Measurements from ENCODE around the gene CARTPT. TPM values are rescaled to one million over a fixed set of nuclear protein-coding genes. Genes with fewer than 3 reads are reported as not detected.

The CARTPT gene
- polyA plus RNA-seq (2013, experiment 1 of 4): not detected
- not detected for polyA plus RNA-seq (2013, experiment 2 of 4)
- polyA plus RNA-seq (2013, experiment 3 of 4): 0.43 TPM
- polyA plus RNA-seq (2013, experiment 4 of 4): not detected

GRCh38 chr5:71719063-71719964 lies at the start of gene CARTPT:
Gene CARTPT (plus strand): TSS chr5:71719275. CDS start chr5:71719294, 19 bp downstream.
- 10 to 13% methylated on average over 65 of the region's 65 CpGs for WGBS, 2 experiments
- no peaks in the 10 kb centered on the region for H3K4me1 ChIP-seq (ENCODE audit: control insufficient read depth, insufficient read depth, low read length)
- peaks cover 78% of the 10 kb centered on the region for H3K27me3 ChIP-seq (ENCODE audit: control insufficient read depth, insufficient read depth, low read length, poor library complexity, severe bottlenecking)
- H3K4me3 ChIP-seq (ENCODE audit: insufficient read depth, low read depth, low read length): no peak within 1 kb of the TSS
- H3K36me3 ChIP-seq (ENCODE audit: control insufficient read depth, insufficient read depth, low read length): no peaks in the 10 kb centered on the region
- H3K27ac ChIP-seq (ENCODE audit: insufficient read depth, low read depth, low read length, poor library complexity, severe bottlenecking): no peak within 1 kb of the TSS
- H3K9me3 ChIP-seq (ENCODE audit: control insufficient read depth, low read length): no peaks in the 10 kb centered on the region

DNA sequence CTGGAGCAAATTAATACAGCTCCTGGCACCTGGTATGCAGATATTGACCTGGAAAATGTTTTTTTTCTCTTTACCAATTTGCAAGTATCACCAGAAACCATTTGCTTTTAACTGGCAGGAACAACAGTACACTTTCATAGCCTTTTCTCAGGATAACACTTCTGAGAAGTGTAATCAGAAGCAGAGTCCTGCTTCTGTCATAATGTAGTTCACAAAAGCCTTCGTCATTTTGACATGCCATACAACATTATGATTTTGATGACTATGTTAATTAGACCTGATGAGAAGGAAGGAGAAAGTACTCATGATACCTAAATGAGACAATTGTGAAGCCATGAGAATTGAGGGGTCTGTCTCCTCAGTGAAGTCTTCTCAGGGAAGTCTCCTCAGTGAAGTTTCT lies 41.1 kb upstream of the CARTPT start:
- whole genome bisulfite sequencing, 2 experiments: 100% methylated on average over 1 of the region's 1 CpG
- H3K27ac ChIP-seq (ENCODE audit: insufficient read depth, low read depth, low read length, poor library complexity, severe bottlenecking): no peak overlapping the region
- no peaks in the 10 kb centered on the region for H3K9me3 ChIP-seq (ENCODE audit: control insufficient read depth, low read length)
- H3K36me3 ChIP-seq (ENCODE audit: control insufficient read depth, insufficient read depth, low read length): no peaks in the 10 kb centered on the region
- H3K27me3 ChIP-seq (ENCODE audit: control insufficient read depth, insufficient read depth, low read length, poor library complexity, severe bottlenecking): no peaks in the 10 kb centered on the region
- no peak overlapping the region for H3K4me3 ChIP-seq (ENCODE audit: insufficient read depth, low read depth, low read length)
- no peaks in the 10 kb centered on the region for H3K4me1 ChIP-seq (ENCODE audit: control insufficient read depth, insufficient read depth, low read length)

DNA sequence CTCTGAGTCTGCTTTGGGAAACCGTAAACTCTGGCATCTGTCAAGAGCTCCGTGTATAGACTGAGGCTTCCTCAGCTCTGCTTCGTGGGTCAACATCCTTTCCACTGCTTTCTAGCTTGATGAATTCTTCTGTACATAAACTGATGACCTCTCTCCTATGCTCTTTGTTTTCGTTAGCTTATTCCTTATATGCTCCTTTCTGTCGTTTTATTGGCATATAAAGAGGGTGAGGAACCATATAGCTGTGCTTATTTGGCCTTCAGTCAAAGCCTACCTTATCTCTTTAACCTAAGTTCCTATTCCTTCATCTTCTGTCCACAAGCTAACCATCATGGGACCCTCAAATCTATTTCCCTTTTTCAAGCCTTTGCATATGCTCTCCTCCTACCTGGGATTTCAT lies 39.4 kb upstream of the CARTPT start:
- 90% methylated on average over 5 of the region's 5 CpGs for WGBS, 2 experiments
- H3K36me3 ChIP-seq (ENCODE audit: control insufficient read depth, insufficient read depth, low read length): no peaks in the 10 kb centered on the region
- no peak overlapping the region for H3K4me3 ChIP-seq (ENCODE audit: insufficient read depth, low read depth, low read length)
- no peaks in the 10 kb centered on the region for H3K27me3 ChIP-seq (ENCODE audit: control insufficient read depth, insufficient read depth, low read length, poor library complexity, severe bottlenecking)
- H3K27ac ChIP-seq (ENCODE audit: insufficient read depth, low read depth, low read length, poor library complexity, severe bottlenecking): no peak overlapping the region
- no peaks in the 10 kb centered on the region for H3K4me1 ChIP-seq (ENCODE audit: control insufficient read depth, insufficient read depth, low read length)
- no peaks in the 10 kb centered on the region for H3K9me3 ChIP-seq (ENCODE audit: control insufficient read depth, low read length)

GRCh38 chr5:71680510-71680909 lies 38.6 kb upstream of the CARTPT start:
- Histone ChIP-seq H3K36me3 (ENCODE audit: control insufficient read depth, insufficient read depth, low read length) (no peaks in the 10 kb centered on the region), H3K4me3 (ENCODE audit: insufficient read depth, low read depth, low read length) (no peak overlapping the region), H3K4me1 (ENCODE audit: control insufficient read depth, insufficient read depth, low read length) (no peaks in the 10 kb centered on the region), H3K27ac (ENCODE audit: insufficient read depth, low read depth, low read length, poor library complexity, severe bottlenecking) (no peak overlapping the region), H3K9me3 (ENCODE audit: control insufficient read depth, low read length) (no peaks in the 10 kb centered on the region), H3K27me3 (ENCODE audit: control insufficient read depth, insufficient read depth, low read length, poor library complexity, severe bottlenecking) (no peaks in the 10 kb centered on the region)
- WGBS, 2 experiments: 87 to 91% methylated on average over 2 of the region's 2 CpGs

- Histone ChIP-seq H3K36me3 (ENCODE audit: control insufficient read depth, insufficient read depth, low read length) (no peaks in the 10 kb centered on the region), H3K9me3 (ENCODE audit: control insufficient read depth, low read length) (no peaks in the 10 kb centered on the region), H3K27ac (ENCODE audit: insufficient read depth, low read depth, low read length, poor library complexity, severe bottlenecking) (no peak overlapping the region), H3K4me3 (ENCODE audit: insufficient read depth, low read depth, low read length) (no peak overlapping the region), H3K27me3 (ENCODE audit: control insufficient read depth, insufficient read depth, low read length, poor library complexity, severe bottlenecking) (no peaks in the 10 kb centered on the region), H3K4me1 (ENCODE audit: control insufficient read depth, insufficient read depth, low read length) (no peaks in the 10 kb centered on the region)
- WGBS, 2 experiments: 88 to 91% methylated on average over 3 of the region's 3 CpGs
Measured at GRCh38 chr5:71681296-71681695, 37.8 kb upstream of the CARTPT start.

DNA sequence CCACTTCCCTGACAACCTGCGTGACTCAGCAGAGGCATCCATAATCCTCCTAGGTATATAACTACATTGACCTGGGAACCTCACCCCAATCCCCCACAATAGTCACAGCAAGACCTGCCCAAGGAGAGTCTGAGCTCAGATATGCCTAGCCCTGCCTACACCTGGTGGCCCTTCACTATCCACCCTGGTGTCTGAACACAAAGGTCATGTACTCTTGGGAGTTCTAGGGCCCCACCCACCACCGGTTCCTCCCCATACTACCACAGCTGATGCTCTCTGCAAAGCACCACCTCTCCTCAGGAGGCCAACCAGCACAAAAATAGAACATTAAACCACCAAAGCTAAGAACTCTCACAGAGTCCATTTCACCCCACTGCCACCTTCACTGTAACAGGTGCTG lies 34.8 kb upstream of the CARTPT start:
- H3K4me3 ChIP-seq (ENCODE audit: insufficient read depth, low read depth, low read length): no peak overlapping the region
- H3K36me3 ChIP-seq (ENCODE audit: control insufficient read depth, insufficient read depth, low read length): no peaks in the 10 kb centered on the region
- no peaks in the 10 kb centered on the region for H3K27me3 ChIP-seq (ENCODE audit: control insufficient read depth, insufficient read depth, low read length, poor library complexity, severe bottlenecking)
- WGBS, 2 experiments: 91 to 95% methylated on average over 2 of the region's 2 CpGs
- no peaks in the 10 kb centered on the region for H3K4me1 ChIP-seq (ENCODE audit: control insufficient read depth, insufficient read depth, low read length)
- no peak overlapping the region for H3K27ac ChIP-seq (ENCODE audit: insufficient read depth, low read depth, low read length, poor library complexity, severe bottlenecking)
- H3K9me3 ChIP-seq (ENCODE audit: control insufficient read depth, low read length): no peaks in the 10 kb centered on the region

DNA sequence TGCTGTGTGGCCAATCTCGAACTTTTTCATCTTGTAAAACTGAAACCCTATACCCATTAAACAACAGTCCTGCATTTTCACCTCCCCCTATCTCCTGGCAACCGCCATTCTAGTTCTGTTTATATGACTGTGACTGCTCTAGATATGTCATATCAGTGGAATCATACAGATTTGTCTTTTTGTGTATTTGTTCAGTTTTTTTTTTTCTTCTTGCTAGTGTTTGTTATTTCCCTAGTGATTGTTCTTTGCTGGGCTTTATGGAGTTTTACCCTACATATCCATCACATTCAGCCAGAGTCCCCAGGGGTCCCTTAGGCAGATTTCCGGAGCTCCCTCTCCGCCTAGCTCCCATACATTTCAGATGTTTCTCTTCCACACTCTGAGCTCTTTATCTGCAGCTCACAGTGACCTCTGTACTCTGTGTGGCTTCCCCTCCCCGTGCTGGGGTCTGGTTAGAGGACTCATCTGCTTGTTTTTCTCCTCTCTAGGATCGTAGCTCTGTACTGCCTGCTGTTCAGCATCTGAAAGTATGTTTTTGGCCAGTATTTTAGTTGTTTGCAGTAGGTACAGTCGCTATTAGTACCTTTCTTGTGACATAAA lies 25.1 kb upstream of the CARTPT start:
- peak overlapping the region; percentile 57 for H3K27ac ChIP-seq (ENCODE audit: insufficient read depth, low read depth, low read length, poor library complexity, severe bottlenecking)
- peaks cover 18% of the 10 kb centered on the region for H3K4me1 ChIP-seq (ENCODE audit: control insufficient read depth, insufficient read depth, low read length)
- no peak overlapping the region for H3K4me3 ChIP-seq (ENCODE audit: insufficient read depth, low read depth, low read length)
- no peaks in the 10 kb centered on the region for H3K27me3 ChIP-seq (ENCODE audit: control insufficient read depth, insufficient read depth, low read length, poor library complexity, severe bottlenecking)
- H3K36me3 ChIP-seq (ENCODE audit: control insufficient read depth, insufficient read depth, low read length): no peaks in the 10 kb centered on the region
- no peaks in the 10 kb centered on the region for H3K9me3 ChIP-seq (ENCODE audit: control insufficient read depth, low read length)
- 28 to 30% methylated on average over 6 of the region's 7 CpGs for WGBS, 2 experiments

DNA sequence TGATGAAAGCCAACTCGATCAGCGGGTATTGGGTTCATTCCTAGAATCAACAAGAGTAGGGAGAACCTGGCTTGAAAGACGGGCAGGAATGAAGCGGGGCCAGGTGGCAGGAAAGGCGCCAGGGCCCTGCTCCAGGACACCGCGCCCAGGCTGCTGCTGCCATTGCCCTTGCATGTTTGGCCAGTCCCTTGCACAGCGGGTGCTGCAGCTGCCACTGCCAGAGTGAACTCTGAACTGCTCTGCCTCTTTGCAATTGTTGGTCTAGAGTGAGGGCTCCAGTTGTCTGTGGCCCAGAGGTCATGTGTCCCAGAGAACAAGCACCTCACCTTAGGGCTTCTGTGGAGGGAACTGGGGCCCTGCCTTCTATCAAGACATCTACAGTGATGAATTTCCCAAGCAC lies 24.0 kb upstream of the CARTPT start:
- Histone ChIP-seq H3K4me3 (ENCODE audit: insufficient read depth, low read depth, low read length) (no peak overlapping the region), H3K36me3 (ENCODE audit: control insufficient read depth, insufficient read depth, low read length) (no peaks in the 10 kb centered on the region), H3K27me3 (ENCODE audit: control insufficient read depth, insufficient read depth, low read length, poor library complexity, severe bottlenecking) (no peaks in the 10 kb centered on the region), H3K4me1 (ENCODE audit: control insufficient read depth, insufficient read depth, low read length) (peaks cover 18% of the 10 kb centered on the region), H3K9me3 (ENCODE audit: control insufficient read depth, low read length) (no peaks in the 10 kb centered on the region), H3K27ac (ENCODE audit: insufficient read depth, low read depth, low read length, poor library complexity, severe bottlenecking) (no peak overlapping the region)
- WGBS, 2 experiments: 93 to 96% methylated on average over 8 of the region's 8 CpGs

GRCh38 chr5:71695595-71695994 lies 23.5 kb upstream of the CARTPT start:
- Histone ChIP-seq H3K4me1 (ENCODE audit: control insufficient read depth, insufficient read depth, low read length) (peaks cover 18% of the 10 kb centered on the region), H3K36me3 (ENCODE audit: control insufficient read depth, insufficient read depth, low read length) (no peaks in the 10 kb centered on the region), H3K27ac (ENCODE audit: insufficient read depth, low read depth, low read length, poor library complexity, severe bottlenecking) (no peak overlapping the region)

DNA sequence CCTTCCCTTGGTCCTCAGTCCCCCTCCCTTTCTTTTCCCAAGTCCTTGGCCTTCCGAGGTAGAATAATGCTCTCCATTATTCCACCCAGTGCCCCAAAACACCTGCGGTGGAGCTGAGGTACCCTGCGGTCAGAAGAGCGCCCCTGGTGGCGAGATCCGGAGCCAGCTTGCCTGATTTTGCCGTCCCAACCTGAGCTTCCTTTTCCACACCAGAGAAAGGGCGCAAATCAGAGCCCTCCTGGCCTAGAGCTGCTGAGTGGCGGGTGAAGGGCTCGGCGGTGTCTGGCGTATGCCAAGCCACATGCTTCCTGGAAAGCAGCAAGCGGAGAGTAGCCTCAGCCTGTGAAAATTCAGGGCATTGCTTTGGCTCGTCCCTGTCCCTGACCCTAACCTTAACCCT lies 21.1 kb upstream of the CARTPT start:
- WGBS, 2 experiments: 78 to 84% methylated on average over 14 of the region's 14 CpGs
- H3K27me3 ChIP-seq (ENCODE audit: control insufficient read depth, insufficient read depth, low read length, poor library complexity, severe bottlenecking): no peaks in the 10 kb centered on the region
- H3K4me1 ChIP-seq (ENCODE audit: control insufficient read depth, insufficient read depth, low read length): peaks cover 18% of the 10 kb centered on the region
- H3K27ac ChIP-seq (ENCODE audit: insufficient read depth, low read depth, low read length, poor library complexity, severe bottlenecking): no peak overlapping the region
- H3K4me3 ChIP-seq (ENCODE audit: insufficient read depth, low read depth, low read length): no peak overlapping the region
- H3K9me3 ChIP-seq (ENCODE audit: control insufficient read depth, low read length): no peaks in the 10 kb centered on the region
- H3K36me3 ChIP-seq (ENCODE audit: control insufficient read depth, insufficient read depth, low read length): no peaks in the 10 kb centered on the region

More at GRCh38 chr5:71695595-71695994, 23.5 kb upstream of the CARTPT start:
- Histone ChIP-seq H3K9me3 (ENCODE audit: control insufficient read depth, low read length) (no peaks in the 10 kb centered on the region), H3K27me3 (ENCODE audit: control insufficient read depth, insufficient read depth, low read length, poor library complexity, severe bottlenecking) (no peaks in the 10 kb centered on the region), H3K4me3 (ENCODE audit: insufficient read depth, low read depth, low read length) (no peak overlapping the region)

Data from ectodermal cell (in vitro differentiated cells).